Osteoblast (primary cell): ENCODE results near the gene TSPAN16. TPM values are rescaled to one million over a fixed set of nuclear protein-coding genes. Genes with fewer than 3 reads are reported as not detected.

ENCODE experiments used
- DNase-seq: peaks from one replicate; pipeline ENCODE4 v3.0.0; 2011; ENCODE audit warnings: low spot score, mixed read lengths; ENCODE audit not compliant: insufficient read length; ENCODE audit errors: missing footprints
- H2AFZ ChIP-seq: 2 replicates; pipeline ENCODE4 v1.6.0; 2011; ENCODE audit warnings: mild to moderate bottlenecking, low read length
- H3K27ac ChIP-seq: 2 replicates; pipeline ENCODE4 v1.5.1; 2011; ENCODE audit warnings: mild to moderate bottlenecking, low read depth, low read length, moderate library complexity
- H3K27me3 ChIP-seq: 2 replicates; pipeline ENCODE4 v1.6.0; 2012; ENCODE audit warnings: mild to moderate bottlenecking, control low read depth, inconsistent platforms, low read length, moderate library complexity; ENCODE audit not compliant: insufficient read depth
- H3K36me3 ChIP-seq: 2 replicates; pipeline ENCODE4 v1.5.1; 2011; ENCODE audit warnings: mild to moderate bottlenecking, low read length, control low read depth, moderate library complexity; ENCODE audit not compliant: insufficient read depth
- H3K4me1 ChIP-seq: 2 replicates; pipeline ENCODE4 v1.5.1; 2011; ENCODE audit warnings: mild to moderate bottlenecking, low read length, control low read depth, moderate library complexity; ENCODE audit not compliant: insufficient read depth
- H3K4me2 ChIP-seq: 2 replicates; pipeline ENCODE4 v1.6.0; 2011; ENCODE audit warnings: mild to moderate bottlenecking, low read length; ENCODE audit not compliant: insufficient read depth
- H3K4me3 ChIP-seq: fragments of 200-600 bp; sonication (generic); 3 replicates; pipeline ENCODE4 v1.5.1; 2012; ENCODE audit warnings: mild to moderate bottlenecking, low read length, inconsistent platforms; ENCODE audit not compliant: insufficient read depth
- H3K79me2 ChIP-seq: 2 replicates; pipeline ENCODE4 v1.6.0; 2012; ENCODE audit warnings: mild to moderate bottlenecking, low read length, control low read depth, inconsistent platforms; ENCODE audit not compliant: insufficient read depth
- H3K9me3 ChIP-seq: 2 replicates; pipeline ENCODE4 v1.5.1; 2011; ENCODE audit warnings: low read depth, low read length, control low read depth
- H4K20me1 ChIP-seq: 2 replicates; pipeline ENCODE4 v1.6.0; 2012; ENCODE audit warnings: mild to moderate bottlenecking, low read length, control low read depth; ENCODE audit not compliant: insufficient read depth
- CTCF ChIP-seq: IDR thresholded peaks from 2 replicates; pipeline ENCODE4 v1.5.1; 2011; ENCODE audit warnings: mild to moderate bottlenecking, low read depth, low read length, moderate library complexity; ENCODE audit errors: extremely low read depth
- total RNA-seq: library from RNA; depleted of rRNA; stranded (reverse); fragments of >200 nt; gene quantifications from 2 replicates; pipeline ENCODE4 v1.2.3, GENCODE V29; 2012

TSPAN16 gene
- total RNA-seq, 1 donor = not detected

DNA sequence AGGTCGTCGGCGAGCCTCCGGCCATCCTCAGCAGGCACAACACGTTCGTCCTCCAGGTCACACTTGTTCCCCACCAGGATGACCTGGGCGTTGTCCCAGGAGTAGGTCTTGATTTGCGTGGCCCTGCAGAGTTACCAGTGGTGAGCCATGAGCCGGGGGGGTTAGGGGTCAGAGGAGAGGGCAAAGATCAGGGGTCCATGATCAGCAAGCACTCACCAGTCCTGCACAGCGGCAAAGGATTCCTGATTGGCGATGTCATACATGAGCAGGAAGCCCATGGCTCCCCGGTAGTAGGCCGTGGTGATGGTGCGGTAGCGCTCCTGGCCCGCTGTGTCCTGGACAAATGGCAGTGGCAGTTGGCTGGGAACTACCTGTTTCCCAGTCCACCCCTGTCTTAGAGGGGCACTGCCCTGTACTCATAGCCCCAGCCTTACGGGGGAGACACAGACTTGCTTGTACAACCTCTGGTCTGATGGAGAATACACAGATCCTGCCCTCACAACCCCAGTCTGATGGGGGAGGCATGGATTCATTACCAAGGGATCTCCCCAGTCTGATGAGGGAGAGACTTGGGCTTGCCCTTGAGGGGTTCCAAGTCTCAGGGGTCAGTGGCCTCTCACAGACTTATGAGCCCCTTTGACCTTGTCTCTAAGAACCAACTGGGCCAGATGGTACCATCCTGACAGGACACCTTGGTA is 39.6 kb downstream of the TSPAN16 start:
- Histone ChIP-seq H3K9me3 (no peaks in the 10 kb centered on the region), H3K27ac (no peak overlapping the region), H3K4me1 (peaks cover 6% of the 10 kb centered on the region), H3K27me3 (no peaks in the 10 kb centered on the region), H3K4me3 (no peak overlapping the region), H3K4me2 (no peak overlapping the region), H3K79me2 (no peaks in the 10 kb centered on the region), H3K36me3 (peaks cover 4% of the 10 kb centered on the region), H4K20me1 (no peaks in the 10 kb centered on the region), H2AFZ (no peak overlapping the region)
- no peak for TF ChIP-seq CTCF
- no peak for DNase-seq

GRCh38 chr19:11337080-11337479 is 41.1 kb downstream of the TSPAN16 start:
- no peak for DNase-seq
- Histone ChIP-seq H3K27me3 (no peaks in the 10 kb centered on the region), H4K20me1 (no peaks in the 10 kb centered on the region), H3K36me3 (peaks cover 4% of the 10 kb centered on the region), H3K9me3 (no peaks in the 10 kb centered on the region), H3K4me1 (peaks cover 6% of the 10 kb centered on the region), H3K27ac (no peak overlapping the region), H3K4me3 (no peak overlapping the region), H3K79me2 (no peaks in the 10 kb centered on the region), H2AFZ (no peak overlapping the region), H3K4me2 (no peak overlapping the region)
- TF ChIP-seq CTCF = no peak

DNA sequence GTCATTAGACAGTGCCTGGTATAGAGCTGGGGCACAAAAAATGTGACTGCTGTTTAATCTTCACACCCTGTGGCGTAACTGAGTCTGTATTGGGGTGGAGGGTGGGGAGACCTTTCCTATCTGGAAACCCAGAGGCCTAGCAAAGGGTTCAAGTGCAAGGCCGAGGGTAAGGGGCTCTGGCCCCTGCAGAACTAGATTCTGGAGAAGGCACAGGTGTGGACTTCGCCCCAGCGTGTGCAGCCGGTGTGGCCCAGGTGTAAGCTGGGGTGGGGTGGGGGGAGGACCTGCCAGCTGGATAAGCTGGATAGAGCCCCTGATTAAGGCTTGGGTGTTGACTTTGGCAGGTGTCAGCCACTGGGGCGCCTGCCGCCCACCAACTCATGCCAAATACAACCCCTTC is 42.2 kb downstream of the TSPAN16 start:
- Histone ChIP-seq H3K27me3 (no peaks in the 10 kb centered on the region), H3K79me2 (no peaks in the 10 kb centered on the region), H3K9me3 (no peaks in the 10 kb centered on the region), H4K20me1 (peaks cover 7% of the 10 kb centered on the region), H3K4me2 (no peak overlapping the region), H2AFZ (no peak overlapping the region), H3K4me1 (peaks cover 6% of the 10 kb centered on the region), H3K27ac (no peak overlapping the region), H3K4me3 (no peak overlapping the region), H3K36me3 (peaks cover 10% of the 10 kb centered on the region)
- no peak for DNase-seq
- no peak for TF ChIP-seq CTCF

GRCh38 chr19:11338569-11339253 is 42.8 kb downstream of the TSPAN16 start:
- peak overlapping the region; percentile 75 for H3K4me2 ChIP-seq
- H3K9me3 ChIP-seq = no peaks in the 10 kb centered on the region

More at GRCh38 chr19:11338569-11339253, 42.8 kb downstream of the TSPAN16 start:
- Histone ChIP-seq H3K4me1 (peaks cover 6% of the 10 kb centered on the region), H3K27me3 (no peaks in the 10 kb centered on the region), H3K27ac (no peak overlapping the region), H3K36me3 (peaks cover 10% of the 10 kb centered on the region), H3K79me2 (no peaks in the 10 kb centered on the region), H2AFZ (no peak overlapping the region), H3K4me3 (peak overlapping the region; percentile 73), H4K20me1 (peaks cover 12% of the 10 kb centered on the region)
- no peak for DNase-seq
- TF ChIP-seq CTCF = no peak
